ENCODE measurements around the gene TYW5. TPM values are rescaled to one million over a fixed set of nuclear protein-coding genes. Genes with fewer than 3 reads are reported as not detected.

The TYW5 gene
- total RNA-seq, 3 donors from 2014 or later (not counting 1 experiment from before 2014, with no cell fraction given) = 15.9 to 17.4 (median 16.9) TPM

GRCh38 chr2:199992296-199992695 is 37.0 kb upstream of the TYW5 start:
- no peaks in the 10 kb centered on the region for H3K4me1 ChIP-seq (ENCODE audit: control insufficient read depth, insufficient read depth, low read length)
- Mint-ChIP-seq H3K27me3 (ENCODE audit: low read depth in 2 of 2) (peaks cover 8 to 10% of the 10 kb centered on the region in 2 donors), H3K4me1 (no peaks in the 10 kb centered on the region), H3K27ac (no peak overlapping the region), H3K9me3 (no peaks in the 10 kb centered on the region), H3K4me3 (no peak overlapping the region), H3K36me3 (no peaks in the 10 kb centered on the region)
- no peak for TF ChIP-seq CTCF (IDR thresholded peaks at IDR 0.05)
- no peak overlapping the region for H3K27ac ChIP-seq (ENCODE audit: low read length)
- no peak for ATAC-seq
- H3K27me3 ChIP-seq (ENCODE audit: control insufficient read depth, insufficient read depth, low read length) = no peaks in the 10 kb centered on the region
- H3K4me3 ChIP-seq (ENCODE audit: low read length) = no peak overlapping the region
- DNase-seq = no peak
- H3K36me3 ChIP-seq (ENCODE audit: control insufficient read depth, insufficient read depth, low read length) = no peaks in the 10 kb centered on the region
- WGBS (ENCODE audit: insufficient coverage) = 90% methylated on average over 3 of the region's 3 CpGs
- no peaks in the 10 kb centered on the region for H3K9me3 ChIP-seq (ENCODE audit: control insufficient read depth, insufficient read depth, low read length)
- intact Hi-C loops (cut with micrococcal nuclease) = no loop called here

GRCh38 chr2:199991691-199992090 is 36.4 kb upstream of the TYW5 start:
- 96% methylated on average over 2 of the region's 2 CpGs for WGBS (ENCODE audit: insufficient coverage)
- Histone ChIP-seq H3K9me3 (ENCODE audit: control insufficient read depth, insufficient read depth, low read length) (no peaks in the 10 kb centered on the region), H3K4me1 (ENCODE audit: control insufficient read depth, insufficient read depth, low read length) (no peaks in the 10 kb centered on the region), H3K27ac (ENCODE audit: low read length) (no peak overlapping the region), H3K27me3 (ENCODE audit: control insufficient read depth, insufficient read depth, low read length) (no peaks in the 10 kb centered on the region), H3K36me3 (ENCODE audit: control insufficient read depth, insufficient read depth, low read length) (no peaks in the 10 kb centered on the region), H3K4me3 (ENCODE audit: low read length) (no peak overlapping the region)
- Mint-ChIP-seq H3K9me3 (no peaks in the 10 kb centered on the region), H3K27me3 (ENCODE audit: low read depth in 2 of 2) (peaks cover 8 to 10% of the 10 kb centered on the region in 2 donors), H3K27ac (no peak overlapping the region), H3K36me3 (no peaks in the 10 kb centered on the region), H3K4me1 (no peaks in the 10 kb centered on the region), H3K4me3 (no peak overlapping the region)
- DNase-seq = no peak
- ATAC-seq = no peak
- no peak for TF ChIP-seq CTCF (IDR thresholded peaks at IDR 0.05)
- intact Hi-C loops (cut with micrococcal nuclease) = no loop called here

DNA sequence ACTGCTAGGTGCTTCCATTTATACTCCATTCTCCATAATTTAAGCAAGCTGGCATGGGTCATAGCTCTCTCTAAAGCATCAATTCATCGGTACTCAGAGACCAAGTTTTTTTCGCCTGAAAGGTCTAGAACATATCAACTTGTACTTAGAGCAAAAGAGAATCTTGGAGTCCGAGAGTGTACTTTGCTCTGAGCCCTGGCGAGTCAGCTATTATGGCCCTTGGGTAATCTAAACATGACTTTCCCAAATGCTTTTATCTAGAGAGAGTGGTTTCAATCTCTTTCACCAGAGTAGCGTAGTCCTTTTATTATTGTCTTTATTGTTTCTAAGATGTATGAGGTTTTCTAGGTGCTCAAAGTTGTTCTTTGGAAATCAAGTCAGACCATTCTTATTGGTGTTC is 34.5 kb upstream of the TYW5 start:
- no peaks in the 10 kb centered on the region for H3K27me3 ChIP-seq (ENCODE audit: control insufficient read depth, insufficient read depth, low read length)
- no peaks in the 10 kb centered on the region for H3K9me3 ChIP-seq (ENCODE audit: control insufficient read depth, insufficient read depth, low read length)
- no peaks in the 10 kb centered on the region for H3K36me3 ChIP-seq (ENCODE audit: control insufficient read depth, insufficient read depth, low read length)
- ATAC-seq (no peak), DNase-seq (no peak)
- intact Hi-C loops (cut with micrococcal nuclease) = no loop called here
- H3K27ac Mint-ChIP-seq = no peak overlapping the region
- H3K4me3 Mint-ChIP-seq = no peak overlapping the region
- 92% methylated on average over 4 of the region's 5 CpGs for WGBS (ENCODE audit: insufficient coverage)
- peaks cover 3% of the 10 kb centered on the region for H3K4me1 ChIP-seq (ENCODE audit: control insufficient read depth, insufficient read depth, low read length)
- H3K4me1 Mint-ChIP-seq = peaks cover 0 to 5% of the 10 kb centered on the region in 2 donors
- no peak for TF ChIP-seq CTCF (IDR thresholded peaks at IDR 0.05)
- no peak overlapping the region for H3K4me3 ChIP-seq (ENCODE audit: low read length)
- peaks cover 8 to 10% of the 10 kb centered on the region in 2 donors for H3K27me3 Mint-ChIP-seq (ENCODE audit: low read depth in 2 of 2)
- no peaks in the 10 kb centered on the region for H3K36me3 Mint-ChIP-seq
- H3K9me3 Mint-ChIP-seq = no peaks in the 10 kb centered on the region
- no peak overlapping the region for H3K27ac ChIP-seq (ENCODE audit: low read length)

DNA sequence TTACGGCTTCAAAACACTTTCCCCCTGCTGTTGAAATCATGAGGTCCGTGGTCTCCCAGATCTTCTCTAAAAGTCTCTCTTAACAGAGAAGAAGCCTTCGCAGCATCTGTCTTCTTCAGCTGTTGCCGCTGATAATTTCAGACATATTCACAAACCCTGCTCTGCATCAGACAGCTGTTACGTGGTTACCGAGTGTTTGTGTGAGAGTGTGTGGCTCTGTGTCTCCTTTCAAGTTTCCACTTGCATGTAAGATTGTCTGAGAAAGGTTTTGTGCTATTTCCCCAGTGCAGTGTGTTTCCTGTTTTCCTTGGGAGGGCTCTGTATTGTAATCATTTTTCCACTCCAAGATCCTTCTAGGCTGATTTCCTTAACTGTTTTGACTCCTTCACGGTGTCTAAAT is 32.9 kb upstream of the TYW5 start:
- Histone ChIP-seq H3K27ac (ENCODE audit: low read length) (no peak overlapping the region), H3K27me3 (ENCODE audit: control insufficient read depth, insufficient read depth, low read length) (no peaks in the 10 kb centered on the region), H3K9me3 (ENCODE audit: control insufficient read depth, insufficient read depth, low read length) (no peaks in the 10 kb centered on the region), H3K4me3 (ENCODE audit: low read length) (no peak overlapping the region), H3K4me1 (ENCODE audit: control insufficient read depth, insufficient read depth, low read length) (peaks cover 3% of the 10 kb centered on the region), H3K36me3 (ENCODE audit: control insufficient read depth, insufficient read depth, low read length) (no peaks in the 10 kb centered on the region)
- DNase-seq (peak in 1 of 2 donors; percentile 4), ATAC-seq (no peak)
- Mint-ChIP-seq H3K36me3 (no peaks in the 10 kb centered on the region), H3K9me3 (no peaks in the 10 kb centered on the region), H3K27me3 (ENCODE audit: low read depth in 2 of 2) (peaks cover 7 to 8% of the 10 kb centered on the region in 2 donors), H3K4me3 (no peak overlapping the region), H3K27ac (no peak overlapping the region), H3K4me1 (peaks cover 0 to 5% of the 10 kb centered on the region in 2 donors)
- no peak for TF ChIP-seq CTCF (IDR thresholded peaks at IDR 0.05)
- intact Hi-C loops (cut with micrococcal nuclease) = no loop called here
- 20% methylated on average over 7 of the region's 7 CpGs for WGBS (ENCODE audit: insufficient coverage)

Data from natural killer cell (primary cell).